ENCODE measurements around the gene RAB2B.
"Not testable (repeated sequence)": the region's sequence is repeated elsewhere in the genome, so short reads cannot be mapped to it uniquely, and the experiment has no call there.

The RAB2B gene

GRCh38 chr14:21449899-21450216 lies 26.9 kb downstream of the RAB2B start:
- Mint-ChIP-seq H3K27ac (peak overlapping the region; percentile 98), H3K4me1 (ENCODE audit: low read depth) (peaks cover 68% of the 10 kb centered on the region), H3K36me3 (ENCODE audit: low read depth) (peaks cover 68% of the 10 kb centered on the region), H3K27me3 (no peaks in the 10 kb centered on the region), H3K9me3 (no peaks in the 10 kb centered on the region), H3K4me3 (peak overlapping the region; percentile 48)
- DNase-seq = no peak

- H3K27me3 Mint-ChIP-seq, H3K27ac Mint-ChIP-seq, DNase-seq, H3K4me3 Mint-ChIP-seq, H3K9me3 Mint-ChIP-seq: not testable (repeated sequence)
- Mint-ChIP-seq H3K36me3 (ENCODE audit: low read depth) (peaks cover 41% of the 10 kb centered on the region), H3K4me1 (ENCODE audit: low read depth) (peaks cover 48% of the 10 kb centered on the region)
These were observed 34.1 kb downstream of the RAB2B start for GRCh38 chr14:21442657-21443056.

- H3K27me3 Mint-ChIP-seq = no peaks in the 10 kb centered on the region
- H3K9me3 Mint-ChIP-seq = no peaks in the 10 kb centered on the region
- peaks cover 36% of the 10 kb centered on the region for H3K36me3 Mint-ChIP-seq (ENCODE audit: low read depth)
- H3K27ac Mint-ChIP-seq = peak overlapping the region; percentile 23
- H3K4me1 Mint-ChIP-seq (ENCODE audit: low read depth) = peaks cover 49% of the 10 kb centered on the region
- no peak for DNase-seq
- H3K4me3 Mint-ChIP-seq = no peak overlapping the region
These were observed 35.9 kb downstream of the RAB2B start for GRCh38 chr14:21440859-21441258.

GRCh38 chr14:21437063-21437901 lies 39.5 kb downstream of the RAB2B start:
- Mint-ChIP-seq H3K27me3 (no peaks in the 10 kb centered on the region), H3K9me3 (no peaks in the 10 kb centered on the region), H3K4me3 (peak overlapping the region; percentile 89), H3K4me1 (ENCODE audit: low read depth) (peaks cover 65% of the 10 kb centered on the region), H3K27ac (peak overlapping the region; percentile 88), H3K36me3 (ENCODE audit: low read depth) (peaks cover 47% of the 10 kb centered on the region)
- peak; percentile 99 for DNase-seq

- Mint-ChIP-seq H3K27ac (peak overlapping the region; percentile 88), H3K9me3 (no peaks in the 10 kb centered on the region), H3K27me3 (no peaks in the 10 kb centered on the region), H3K4me3 (peak overlapping the region; percentile 89), H3K36me3 (ENCODE audit: low read depth) (peaks cover 48% of the 10 kb centered on the region), H3K4me1 (ENCODE audit: low read depth) (peaks cover 64% of the 10 kb centered on the region)
- DNase-seq = no peak
These were observed 40.1 kb downstream of the RAB2B start for GRCh38 chr14:21436567-21437062.

- Mint-ChIP-seq H3K36me3 (ENCODE audit: low read depth) (peaks cover 83% of the 10 kb centered on the region), H3K27ac (peak overlapping the region; percentile 56), H3K27me3 (no peaks in the 10 kb centered on the region), H3K9me3 (no peaks in the 10 kb centered on the region), H3K4me1 (ENCODE audit: low read depth) (peaks cover 38% of the 10 kb centered on the region), H3K4me3 (no peak overlapping the region)
- no peak for DNase-seq
These were observed 45.6 kb downstream of the RAB2B start for GRCh38 chr14:21431126-21431525.

- H3K4me1 Mint-ChIP-seq (ENCODE audit: low read depth) = peaks cover 17% of the 10 kb centered on the region
- no peak overlapping the region for H3K27ac Mint-ChIP-seq
- no peaks in the 10 kb centered on the region for H3K9me3 Mint-ChIP-seq
- no peaks in the 10 kb centered on the region for H3K27me3 Mint-ChIP-seq
- H3K4me3 Mint-ChIP-seq = no peak overlapping the region
- H3K36me3 Mint-ChIP-seq (ENCODE audit: low read depth) = peaks cover 89% of the 10 kb centered on the region
- DNase-seq = no peak
These were observed 47.8 kb downstream of the RAB2B start for GRCh38 chr14:21428930-21429329.

GRCh38 chr14:21426692-21427091 lies 50.1 kb downstream of the RAB2B start:
- H3K4me1 Mint-ChIP-seq (ENCODE audit: low read depth) = peaks cover 4% of the 10 kb centered on the region
- H3K4me3 Mint-ChIP-seq = no peak overlapping the region
- H3K27ac Mint-ChIP-seq = no peak overlapping the region
- DNase-seq = no peak
- peaks cover 94% of the 10 kb centered on the region for H3K36me3 Mint-ChIP-seq (ENCODE audit: low read depth)
- H3K27me3 Mint-ChIP-seq = no peaks in the 10 kb centered on the region
- no peaks in the 10 kb centered on the region for H3K9me3 Mint-ChIP-seq

GRCh38 chr14:21419528-21419927 lies 57.2 kb downstream of the RAB2B start:
- no peaks in the 10 kb centered on the region for H3K27me3 Mint-ChIP-seq
- DNase-seq = no peak
- H3K4me1 Mint-ChIP-seq (ENCODE audit: low read depth) = peaks cover 11% of the 10 kb centered on the region
- peak overlapping the region; percentile 33 for H3K27ac Mint-ChIP-seq
- H3K9me3 Mint-ChIP-seq = no peaks in the 10 kb centered on the region
- H3K4me3 Mint-ChIP-seq = no peak overlapping the region
- peaks cover 91% of the 10 kb centered on the region for H3K36me3 Mint-ChIP-seq (ENCODE audit: low read depth)

GRCh38 chr14:21415329-21415728 lies 61.4 kb downstream of the RAB2B start:
- H3K4me1 Mint-ChIP-seq (ENCODE audit: low read depth) = peaks cover 28% of the 10 kb centered on the region
- H3K27ac Mint-ChIP-seq = peak overlapping the region; percentile 94
- H3K27me3 Mint-ChIP-seq = no peaks in the 10 kb centered on the region
- no peaks in the 10 kb centered on the region for H3K9me3 Mint-ChIP-seq
- H3K4me3 Mint-ChIP-seq = no peak overlapping the region
- peaks cover 95% of the 10 kb centered on the region for H3K36me3 Mint-ChIP-seq (ENCODE audit: low read depth)
- no peak for DNase-seq

GRCh38 chr14:21414137-21414631 lies 62.6 kb downstream of the RAB2B start:
- Mint-ChIP-seq H3K27me3 (no peaks in the 10 kb centered on the region), H3K36me3 (ENCODE audit: low read depth) (peaks cover 95% of the 10 kb centered on the region), H3K9me3 (no peaks in the 10 kb centered on the region), H3K27ac (peak overlapping the region; percentile 94), H3K4me1 (ENCODE audit: low read depth) (peaks cover 31% of the 10 kb centered on the region), H3K4me3 (no peak overlapping the region)
- DNase-seq = no peak

Measured in activated T-cell treated with anti-CD3 and anti-CD28 coated beads, Interleukin-2, amount 50 U/mL, for 24 hours (primary cell).